Mucosa of rectum (tissue), 2 donors: ENCODE results near the gene USP12.

Experiments used
- H3K27ac ChIP-seq, 2 donors: one replicate each; pipeline ENCODE4 v1.7.0; 2013; ENCODE audit warnings: inconsistent platforms in 2 of 2, low read depth in 2 of 2, low read length in 2 of 2
- H3K27me3 ChIP-seq, 2 donors: one replicate each; pipeline ENCODE4 v1.7.0; 2013; ENCODE audit warnings: low read length in 2 of 2; ENCODE audit not compliant: control insufficient read depth in 2 of 2, insufficient read depth in 2 of 2
- H3K36me3 ChIP-seq, 2 donors: one replicate each; pipeline ENCODE4 v1.7.0; 2013; ENCODE audit warnings: low read length in 2 of 2; ENCODE audit not compliant: control insufficient read depth in 2 of 2, insufficient read depth in 2 of 2
- H3K4me1 ChIP-seq, 2 donors: one replicate each; pipeline ENCODE4 v1.7.0; 2013; ENCODE audit warnings: low read length in 2 of 2, mild to moderate bottlenecking in 1 of 2; ENCODE audit not compliant: control insufficient read depth in 2 of 2, insufficient read depth in 2 of 2
- H3K4me3 ChIP-seq, 2 donors: one replicate each; pipeline ENCODE4 v1.7.0; 2013; ENCODE audit warnings: low read length in 2 of 2
- H3K9ac ChIP-seq, 2 donors: one replicate each; pipeline ENCODE4 v1.7.0; 2013; ENCODE audit warnings: low read length in 2 of 2, low read depth in 1 of 2, mild to moderate bottlenecking in 1 of 2
- H3K9me3 ChIP-seq, 2 donors: one replicate each; pipeline ENCODE4 v1.7.0; 2013; ENCODE audit warnings: low read length in 2 of 2; ENCODE audit not compliant: control insufficient read depth in 2 of 2
- donor health status: healthy.
- donor health status: Normal muscosa, but diverticular disease.

Gene USP12

DNA sequence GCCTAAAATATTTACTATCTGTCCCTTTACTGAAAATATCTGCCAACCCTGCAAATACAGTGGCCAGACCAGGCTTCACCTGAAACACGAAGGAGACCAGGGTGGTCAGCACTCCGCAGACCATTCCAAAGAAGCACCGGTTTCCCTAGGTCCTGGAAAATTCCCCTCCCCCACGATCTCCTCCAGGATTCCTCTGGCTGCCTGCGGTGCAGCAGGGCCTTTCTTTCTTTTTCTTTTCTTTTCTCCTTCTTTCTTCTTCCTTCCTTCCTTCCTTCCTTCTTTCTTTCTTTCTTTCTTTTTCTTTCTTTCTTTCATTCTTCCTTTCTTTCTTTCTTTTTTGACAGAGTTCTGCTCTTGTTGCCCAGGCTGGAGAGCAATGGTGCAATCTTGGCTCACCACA is 152.7 kb downstream of the USP12 start:
- Histone ChIP-seq H3K36me3 (no peaks in the 10 kb centered on the region), H3K4me1 (peaks cover 9 to 15% of the 10 kb centered on the region in 2 donors), H3K27me3 (no peaks in the 10 kb centered on the region), H3K9me3 (no peaks in the 10 kb centered on the region), H3K27ac (peak overlapping the region in 1 of 2 donors; percentile 17), H3K9ac (no peak overlapping the region), H3K4me3 (peak overlapping the region in 1 of 2 donors; percentile 9)

DNA sequence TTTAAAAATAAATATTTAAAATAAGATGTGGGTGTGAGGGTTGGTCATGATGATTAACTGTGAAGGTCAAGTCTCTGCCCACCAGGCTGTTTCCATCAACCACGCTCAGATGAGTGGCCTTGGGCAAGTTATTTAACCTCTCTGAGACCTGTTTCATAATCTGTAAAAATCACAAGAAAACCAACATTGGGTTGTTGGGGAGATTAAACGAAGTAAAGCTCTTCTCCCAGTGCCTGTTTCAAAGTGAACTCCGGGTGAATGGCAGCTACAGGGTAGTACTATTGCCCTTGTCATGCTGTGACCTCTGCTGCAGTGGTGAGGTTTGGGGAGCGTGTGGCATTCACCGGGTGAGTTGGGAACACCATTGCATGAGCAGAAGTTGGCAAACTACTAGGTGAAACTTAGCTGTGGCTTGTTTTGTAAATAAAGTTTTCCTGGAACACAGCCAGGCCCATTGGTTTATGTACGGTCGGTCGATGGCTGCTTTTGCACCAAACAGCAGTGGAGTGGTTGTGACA is 153.2 kb downstream of the USP12 start:
- peak overlapping the region in 1 of 2 donors; percentile 9 for H3K4me3 ChIP-seq
- H3K36me3 ChIP-seq = no peaks in the 10 kb centered on the region
- no peaks in the 10 kb centered on the region for H3K27me3 ChIP-seq
- no peak overlapping the region for H3K9ac ChIP-seq
- H3K4me1 ChIP-seq = peaks cover 9 to 15% of the 10 kb centered on the region in 2 donors
- no peaks in the 10 kb centered on the region for H3K9me3 ChIP-seq
- peak overlapping the region in 1 of 2 donors; percentile 17 for H3K27ac ChIP-seq

DNA sequence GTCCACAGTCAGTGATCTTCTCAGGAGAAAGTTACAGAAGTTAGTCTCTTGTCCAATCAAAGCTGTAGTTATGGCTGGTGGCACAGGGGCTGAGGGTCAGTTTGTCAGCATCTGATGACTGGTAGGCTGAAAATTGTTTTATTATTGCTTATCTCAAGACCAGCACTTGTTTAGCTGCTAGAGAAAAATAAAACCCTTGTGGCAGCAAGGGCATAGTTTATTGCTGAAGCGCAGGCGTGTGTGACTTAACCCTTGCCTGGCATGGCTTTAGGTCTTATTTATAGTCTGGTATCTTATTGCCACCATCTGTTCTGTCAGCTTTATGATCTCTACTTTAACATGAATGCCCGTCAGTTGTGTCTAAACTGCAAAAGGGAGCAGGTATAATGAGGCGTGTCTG is 154.7 kb downstream of the USP12 start:
- no peaks in the 10 kb centered on the region for H3K27me3 ChIP-seq
- no peak overlapping the region for H3K4me3 ChIP-seq
- no peak overlapping the region for H3K9ac ChIP-seq
- H3K36me3 ChIP-seq = no peaks in the 10 kb centered on the region
- H3K4me1 ChIP-seq = peaks cover 4 to 9% of the 10 kb centered on the region in 2 donors
- H3K9me3 ChIP-seq = no peaks in the 10 kb centered on the region
- no peak overlapping the region for H3K27ac ChIP-seq
